Endometrium (tissue), 2 donors: Measurements from ENCODE around the gene ATP8B1.

Experiments
- FAIRE-seq: peaks from 2 replicates; lab custom pipeline; 2012; peaks lifted over from hg19 to GRCh38; lab: Jason Lieb, UNC
- donor health status: control.
- donor health status: control.

ATP8B1 gene

DNA sequence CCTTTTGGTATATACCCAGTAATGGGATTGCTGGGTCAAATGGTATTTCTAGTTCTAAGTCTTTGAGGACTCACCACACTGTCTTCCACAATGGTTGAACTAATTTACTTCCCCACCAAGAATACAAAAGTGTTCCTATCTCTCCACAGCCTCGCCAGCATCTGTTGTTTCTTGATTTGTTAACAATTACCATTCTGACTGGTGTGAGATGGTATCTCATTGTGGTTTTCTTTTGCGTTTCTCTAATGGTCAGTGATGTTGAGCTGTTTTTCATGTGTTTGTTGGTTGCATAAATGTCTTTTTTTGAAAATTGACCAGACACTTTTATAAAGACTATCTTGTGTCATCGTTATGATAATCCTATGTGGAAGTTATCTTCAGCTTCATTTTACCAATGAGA is 16.0 kb upstream of the ATP8B1 start:
- FAIRE-seq, result no peak

- FAIRE-seq, result no peak
Measured at GRCh38 chr18:57816208-57816954, 13.3 kb upstream of the ATP8B1 start.

DNA sequence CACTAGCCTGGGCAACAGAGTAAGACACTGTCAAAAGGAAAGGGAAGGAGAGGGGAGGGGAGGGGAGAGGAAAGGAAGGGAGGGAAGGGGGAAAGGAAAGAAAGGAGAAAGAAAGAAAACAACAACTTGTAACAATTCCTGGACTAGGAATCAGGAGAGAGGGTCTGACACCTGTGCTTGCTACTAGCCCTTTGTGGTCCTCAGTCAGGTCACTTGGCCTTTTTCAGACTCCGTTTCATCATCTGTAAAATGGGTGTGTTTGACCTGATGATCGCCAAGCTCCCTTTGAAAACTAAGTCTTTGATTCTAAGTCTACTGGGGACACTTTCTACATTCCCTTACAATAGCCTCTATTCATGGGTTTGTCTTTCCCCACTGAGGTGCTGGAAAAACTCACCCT is 11.4 kb upstream of the ATP8B1 start:
- FAIRE-seq, result no peak

DNA sequence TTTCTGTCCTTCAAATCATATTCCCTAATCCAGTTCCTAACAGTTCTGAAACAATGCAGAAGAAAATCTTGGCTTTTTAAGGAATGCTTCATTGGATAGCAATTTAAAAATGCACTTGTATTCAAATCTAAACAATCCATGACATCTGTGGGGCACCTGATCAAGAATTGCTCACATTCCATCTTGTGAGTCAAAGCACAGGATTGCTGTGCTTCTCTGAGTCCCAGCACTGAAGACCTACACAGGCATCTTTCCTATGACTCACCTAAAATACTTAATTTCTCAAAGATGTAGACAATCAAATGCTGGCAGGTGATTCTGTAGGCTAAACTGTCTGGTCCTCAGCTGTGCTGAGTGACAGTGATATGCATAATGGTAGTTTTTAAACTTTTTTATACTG is 10.1 kb upstream of the ATP8B1 start:
- no peak for FAIRE-seq

- FAIRE-seq, result no peak
Measured at GRCh38 chr18:57812126-57812477, 9.0 kb upstream of the ATP8B1 start.

DNA sequence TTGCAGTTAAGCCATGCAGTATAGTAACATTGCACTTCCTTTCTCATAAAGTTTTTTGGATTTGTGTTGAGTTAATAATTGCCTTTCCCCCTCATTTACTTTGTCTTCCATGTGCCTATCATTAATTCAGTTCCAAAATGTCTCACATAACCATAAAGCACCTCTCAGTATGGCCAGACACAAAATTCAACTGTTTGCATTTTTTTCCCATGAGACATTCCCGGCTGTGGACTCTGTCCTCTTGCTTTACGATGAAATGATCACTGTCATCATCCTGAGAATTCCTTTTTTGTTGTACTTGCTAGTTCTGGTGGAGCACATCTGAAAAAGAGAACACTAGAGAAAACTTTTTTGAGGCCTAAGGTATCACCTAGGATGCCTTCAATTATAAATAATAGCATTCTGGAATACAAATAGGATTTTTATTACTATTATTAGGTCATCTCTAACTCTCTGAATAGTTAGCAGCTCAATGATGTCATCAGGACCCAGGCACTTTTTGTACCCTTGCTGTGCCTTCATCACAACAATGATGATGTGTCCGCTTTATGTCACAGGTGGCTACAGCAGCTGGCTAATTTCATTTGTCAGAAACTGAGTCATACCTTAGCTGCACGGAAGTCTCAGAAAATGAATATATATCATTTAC is 8.5 kb upstream of the ATP8B1 start:
- FAIRE-seq, result no peak

- FAIRE-seq, result no peak
Measured at GRCh38 chr18:57809190-57809589, 6.1 kb upstream of the ATP8B1 start.

- FAIRE-seq, result no peak
Measured at GRCh38 chr18:57807336-57808117, 4.4 kb upstream of the ATP8B1 start.

DNA sequence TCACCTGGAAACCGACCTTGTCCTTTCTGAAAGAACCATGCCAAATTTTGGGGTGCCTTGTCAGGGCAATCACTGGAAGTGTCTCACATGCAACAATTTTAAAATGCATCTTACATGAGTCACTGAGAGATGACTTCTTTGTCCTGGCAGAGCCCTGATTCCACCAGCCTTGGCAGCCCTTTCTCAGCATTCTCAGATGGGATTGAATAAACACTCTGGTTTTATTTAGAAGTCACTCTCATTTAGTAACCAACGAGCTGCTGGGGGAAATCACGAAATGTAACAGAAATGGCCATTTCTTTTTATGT is 3.8 kb upstream of the ATP8B1 start:
- no peak for FAIRE-seq

DNA sequence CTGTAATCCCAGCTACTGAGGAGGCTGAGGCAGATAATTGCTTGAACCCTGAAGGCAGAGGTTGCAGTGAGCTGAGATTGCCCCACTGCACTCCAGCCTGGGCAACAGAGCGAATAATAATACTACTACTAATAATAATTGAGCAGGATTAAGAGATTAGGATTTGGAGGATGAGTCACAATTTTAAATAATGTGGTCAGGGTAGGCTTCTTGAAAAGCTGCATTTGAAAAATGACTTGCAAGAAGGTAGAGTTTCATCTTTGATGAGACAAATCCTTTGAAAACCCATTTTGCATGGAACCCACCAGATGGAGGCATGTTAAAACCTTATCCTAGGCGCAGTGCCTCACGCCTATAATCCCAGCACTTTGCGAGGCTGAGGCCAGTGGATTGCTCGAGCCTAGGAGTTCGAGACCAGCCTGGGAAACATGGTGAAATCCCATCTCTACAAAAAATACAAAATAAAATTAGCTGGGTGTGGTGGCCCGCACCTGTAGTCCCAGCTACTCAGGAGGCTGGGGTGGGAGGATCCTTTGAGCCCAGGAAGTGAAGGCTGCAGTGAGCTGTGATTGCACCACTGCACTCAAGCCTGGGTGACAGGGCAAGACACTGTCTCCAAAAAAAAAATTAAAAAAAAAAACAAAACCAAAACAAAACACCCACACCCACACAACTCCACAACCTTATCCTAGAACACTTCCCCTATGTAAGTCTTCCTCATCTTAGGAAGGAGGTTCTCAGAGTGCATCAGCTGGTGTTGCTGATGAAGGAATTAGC is 3.3 kb upstream of the ATP8B1 start:
- no peak for FAIRE-seq

DNA sequence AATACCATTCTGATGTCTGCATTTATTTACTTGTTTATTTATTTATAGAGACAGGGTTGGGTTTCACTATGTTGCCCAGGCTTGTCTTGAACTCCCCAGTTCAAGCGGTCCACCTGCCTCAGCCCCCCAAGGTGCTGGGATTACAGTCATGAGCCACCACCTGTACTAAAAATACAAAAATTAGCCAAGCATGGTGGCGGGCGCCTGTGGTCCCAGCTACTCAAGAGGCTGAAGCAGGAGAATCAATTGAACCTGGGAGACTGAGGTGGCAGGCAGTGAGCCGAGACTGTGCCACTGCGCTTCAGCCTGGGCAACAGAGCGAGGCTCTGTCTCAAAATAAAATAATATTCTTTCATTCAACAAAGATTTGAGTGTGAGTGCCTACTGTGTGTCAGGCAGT is 2.0 kb upstream of the ATP8B1 start:
- no peak for FAIRE-seq

- no peak for FAIRE-seq
Measured at GRCh38 chr18:57804557-57804956, 1.4 kb upstream of the ATP8B1 start.

DNA sequence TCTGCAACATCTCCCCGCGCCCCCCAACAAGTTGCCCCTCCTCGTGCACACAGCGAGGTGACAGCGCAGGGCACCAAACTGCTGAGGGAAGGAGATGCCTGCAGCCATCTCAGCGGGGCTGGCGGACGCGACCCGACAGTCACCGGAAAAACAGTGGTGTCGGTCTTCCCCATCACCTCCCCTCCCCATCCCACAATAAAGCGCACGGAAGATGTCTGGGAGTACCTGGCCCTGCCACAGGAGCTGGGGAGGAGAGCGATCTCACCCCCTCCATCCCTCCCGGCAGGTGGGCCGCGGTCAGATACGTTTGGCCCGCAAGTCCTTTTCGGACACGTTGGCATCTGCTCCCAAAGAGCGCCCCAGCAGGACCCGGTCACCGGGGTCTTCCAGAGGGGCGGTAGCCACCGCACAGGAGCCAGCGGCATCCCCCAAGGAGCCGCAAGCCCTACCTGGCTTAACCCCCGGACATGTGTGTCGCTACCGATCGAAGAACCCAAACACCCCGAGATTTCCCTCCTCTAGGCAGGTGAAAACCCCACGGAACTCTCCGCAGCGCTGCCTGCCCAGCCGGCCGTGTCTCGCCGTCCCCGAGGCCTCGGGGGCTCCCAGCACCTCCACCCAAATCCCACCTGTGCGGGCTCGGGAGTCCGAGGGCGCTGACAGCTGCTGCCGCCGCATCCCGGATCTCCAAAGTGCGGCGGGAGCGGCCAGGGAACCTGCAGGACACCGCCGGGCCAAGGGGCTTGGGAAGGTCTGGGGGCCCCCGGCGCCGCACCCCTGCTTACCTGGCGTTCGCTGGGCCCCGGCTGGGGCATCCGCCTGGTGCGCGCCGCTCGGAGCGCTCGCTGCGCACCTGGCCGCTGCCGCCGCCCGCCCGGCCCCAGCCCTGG is 657 bp downstream of the ATP8B1 start:
- no peak for FAIRE-seq

- FAIRE-seq, result no peak
Measured at GRCh38 chr18:57801761-57802212, 1.3 kb downstream of the ATP8B1 start.

DNA sequence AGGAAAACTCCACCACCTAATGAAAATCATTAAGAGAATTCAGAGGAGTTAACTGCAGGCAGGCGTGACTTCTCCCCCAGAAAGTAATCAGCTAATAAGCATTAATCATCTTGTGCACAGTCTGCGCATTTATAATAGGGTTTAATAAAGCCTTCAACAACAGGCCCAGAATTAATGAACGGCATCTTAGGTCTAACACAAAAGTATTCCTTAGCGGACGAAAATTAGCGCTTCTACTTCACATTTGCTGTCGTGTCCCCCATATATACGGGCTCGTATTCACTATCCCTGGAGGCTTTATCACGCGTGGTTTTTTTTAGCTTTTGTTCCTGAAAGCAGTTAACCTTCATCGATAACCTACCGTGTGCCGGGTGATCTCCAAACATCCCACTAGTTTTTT is 1.8 kb downstream of the ATP8B1 start:
- no peak for FAIRE-seq

DNA sequence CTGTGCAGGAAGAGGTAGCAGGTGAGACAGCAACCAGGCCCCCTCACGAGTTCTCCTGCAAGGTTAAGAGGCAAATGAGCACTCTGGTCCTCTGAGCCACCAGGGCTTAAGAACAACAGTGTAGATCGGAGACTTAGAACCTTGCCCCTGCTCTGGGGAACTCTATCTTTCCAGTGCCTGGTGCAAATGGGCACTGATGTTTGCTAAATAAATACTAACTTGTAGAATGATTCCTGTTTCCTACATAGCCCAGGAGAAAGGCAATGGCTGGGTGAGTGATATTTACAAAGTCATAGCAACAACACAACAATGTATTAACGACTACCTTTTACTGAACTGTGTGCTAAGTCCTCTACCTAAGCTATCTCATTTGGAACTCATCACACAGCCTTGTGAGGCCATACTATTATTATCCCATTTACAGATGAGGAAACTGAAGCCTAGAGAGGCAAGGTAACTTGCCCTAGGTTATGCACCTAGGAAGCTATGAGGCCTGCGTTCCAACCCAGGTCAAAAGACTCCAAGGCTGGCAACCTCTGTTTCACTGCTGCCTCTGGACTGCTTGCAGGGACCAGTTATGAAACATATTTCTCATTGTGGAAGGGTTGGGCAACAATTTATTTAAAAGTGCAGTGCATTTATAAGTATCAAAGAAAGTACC is 4.3 kb downstream of the ATP8B1 start:
- no peak for FAIRE-seq

GRCh38 chr18:57797209-57797651 is 5.9 kb downstream of the ATP8B1 start:
- no peak for FAIRE-seq

DNA sequence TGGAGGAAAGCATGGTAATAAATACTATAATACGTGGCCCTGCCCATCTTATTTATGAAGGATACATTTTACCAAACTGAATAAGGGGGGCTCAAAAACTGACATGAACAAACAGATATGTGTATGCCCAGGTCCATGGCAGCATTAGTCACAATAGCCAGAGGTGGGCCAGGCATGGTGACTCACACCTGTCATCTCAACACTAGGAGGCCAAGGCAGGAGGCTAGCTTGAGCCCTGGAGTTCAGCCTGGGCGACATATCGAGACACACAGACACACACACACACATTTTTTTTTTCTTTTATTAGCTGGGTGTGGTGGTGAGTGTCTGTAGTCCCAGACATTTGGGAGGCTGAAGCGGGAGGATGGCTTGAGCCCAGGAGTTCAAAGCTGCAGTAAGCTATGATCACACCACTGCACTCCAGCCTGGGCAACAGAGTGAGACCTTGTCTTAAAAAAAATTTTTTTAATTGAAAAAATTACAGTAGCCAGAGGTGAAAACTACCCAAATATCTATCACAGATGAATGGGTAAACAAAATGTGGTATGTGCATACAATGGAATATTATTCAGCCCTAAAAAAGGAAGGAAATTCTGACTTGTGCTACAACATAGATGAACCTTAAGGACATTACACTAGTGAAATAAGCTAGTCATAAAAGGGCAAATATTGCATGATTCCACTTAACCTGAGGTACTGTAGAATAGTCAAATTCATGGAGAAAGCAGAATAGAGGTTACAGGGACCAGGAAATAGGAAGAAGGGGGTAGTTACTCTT is 8.0 kb downstream of the ATP8B1 start:
- FAIRE-seq, result no peak

GRCh38 chr18:57793302-57793986 is 9.7 kb downstream of the ATP8B1 start:
- no peak for FAIRE-seq
